A549 (cell line): Measurements from ENCODE around the gene ATP7B.

Experiments
- CTCF ChIP-seq: fragments of >200 bp; sonication (Bioruptor Twin); formaldehyde crosslinking; IDR thresholded peaks from 3 replicates; pipeline ENCODE4 v1.5.1; 2016
- EP300 ChIP-seq, 2 experiments: fragments of >200 bp; sonication (Bioruptor Twin); formaldehyde crosslinking; IDR thresholded peaks; 2 replicates in 1 of 2; 3 replicates in 1 of 2; pipeline ENCODE4 v1.6.1; 2016 to 2017
- ESRRA ChIP-seq: fragments of 150-350 bp; IDR thresholded peaks from 2 replicates; pipeline ENCODE4 v1.6.1; 2014; ENCODE audit warnings: mild to moderate bottlenecking, low read length, borderline replicate concordance
- FOSL2 ChIP-seq, 2 experiments: fragments of 450-650 bp in 1 of 2; fragments of >200 bp in 1 of 2; sonication (Bioruptor Twin) in 1 of 2; formaldehyde crosslinking; IDR thresholded peaks; 2 replicates each; pipeline versions ENCODE4 v1.5.0 to v1.6.1; 2016 to 2020; ENCODE audit warnings: mild to moderate bottlenecking in 1 of 2, moderate library complexity in 1 of 2
- MAFK ChIP-seq: fragments of 450-650 bp; IDR thresholded peaks from 2 replicates; pipeline ENCODE4 v1.6.1; 2014; ENCODE audit not compliant: partially characterized antibody
- NFE2L2 ChIP-seq: fragments of 150-350 bp; conservative IDR thresholded peaks from 2 replicates; pipeline ENCODE4 v1.6.1; 2014; ENCODE audit warnings: low read length
- NR3C1 ChIP-seq: fragments of >200 bp; sonication (Bioruptor Twin); formaldehyde crosslinking; IDR thresholded peaks from 3 replicates; pipeline ENCODE4 v1.6.1; 2017
- POLR2A ChIP-seq: IDR thresholded peaks from 2 replicates; pipeline ENCODE4 v1.6.1; 2012; ENCODE audit warnings: mild to moderate bottlenecking, low read length
- RCOR1 ChIP-seq: fragments of 150-350 bp; IDR thresholded peaks from 2 replicates; pipeline ENCODE4 v1.6.1; 2014; ENCODE audit warnings: antibody characterized with exemption, low read length, low read depth
- SMC3 ChIP-seq: fragments of >200 bp; sonication (Bioruptor Twin); formaldehyde crosslinking; IDR thresholded peaks from 3 replicates; pipeline ENCODE4 v1.6.1; 2018; ENCODE audit warnings: inconsistent platforms
- TP53 ChIP-seq: fragments of 250-450 bp; sonication (Bioruptor Pico); IDR thresholded peaks from 2 replicates; pipeline ENCODE4 v1.5.0; 2021; ENCODE audit warnings: mild to moderate bottlenecking, moderate library complexity
- ZC3H11A ChIP-seq: fragments of 450-650 bp; IDR thresholded peaks from 2 replicates; pipeline ENCODE4 v1.6.1; 2014; ENCODE audit warnings: antibody characterized with exemption, mild to moderate bottlenecking

GRCh38 chr13:51960766-51961165 lies 50.5 kb downstream of the ATP7B start:
- TF ChIP-seq RCOR1 (no peak), FOSL2 (IDR thresholded peaks at IDR 0.05) (no peak), FOSL2 (CRISPR knock-in tag; IDR thresholded peaks at IDR 0.05) (no peak), POLR2A (no peak), CTCF (no peak), ESRRA (no peak), NFE2L2 (no peak), MAFK (no peak), ZC3H11A (no peak), NR3C1 (no peak), EP300 (IDR thresholded peaks at IDR 0.05) (no peak), TP53 (CRISPR knock-in tag) (no peak), SMC3 (no peak)
